HG03520 (cell line): ENCODE data around the gene APOO.
A peak's percentile ranks its signal among the peaks of the same experiment; 100 is the strongest.
"Not testable (repeated sequence)": the region's sequence is repeated elsewhere in the genome, so short reads cannot be mapped to it uniquely, and the experiment has no call there.

Source experiments
- ATAC-seq: cut with Tn5 transposase; IDR thresholded peaks from one replicate; pipeline ENCODE4 v1.9.1; 2021; ENCODE audit warnings: mild to moderate bottlenecking, moderate library complexity; ENCODE audit not compliant: unreplicated experiment

APOO gene

GRCh38 chrX:23904096-23904495, 3.6 kb downstream of the APOO start:
- no peak for ATAC-seq

- no peak for ATAC-seq
Observed at GRCh38 chrX:23902419-23902818, 5.3 kb downstream of the APOO start.

- ATAC-seq = peak; percentile 46
Observed at GRCh38 chrX:23901805-23902204, 5.9 kb downstream of the APOO start.

GRCh38 chrX:23901060-23901459, 6.7 kb downstream of the APOO start:
- ATAC-seq = no peak

- ATAC-seq = no peak
Observed at GRCh38 chrX:23900220-23900797, 7.4 kb downstream of the APOO start.

GRCh38 chrX:23898412-23898959, 9.3 kb downstream of the APOO start:
- ATAC-seq = no peak

DNA sequence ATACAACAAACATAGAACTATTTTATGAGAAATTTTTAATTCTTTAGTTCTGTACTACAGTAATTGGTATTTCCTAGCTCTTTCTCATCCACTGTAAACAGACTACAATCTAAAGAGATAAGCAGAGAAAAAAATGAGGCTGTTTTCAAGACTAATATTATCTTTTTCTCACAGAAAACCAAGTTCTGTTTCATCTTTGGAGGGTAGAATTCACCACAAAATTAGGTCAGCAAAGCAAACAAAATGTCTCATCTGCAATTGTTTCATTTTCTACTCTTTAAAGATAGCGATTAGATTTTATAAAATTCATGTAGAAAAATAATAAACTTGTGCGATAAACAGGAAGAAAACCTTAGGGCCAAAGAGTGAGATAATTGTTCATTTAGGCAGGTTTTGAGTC, 10.8 kb downstream of the APOO start:
- ATAC-seq = no peak

GRCh38 chrX:23896539-23896938, 11.2 kb downstream of the APOO start:
- not testable (repeated sequence) for ATAC-seq

GRCh38 chrX:23894993-23895392, 12.7 kb downstream of the APOO start:
- ATAC-seq = not testable (repeated sequence)

DNA sequence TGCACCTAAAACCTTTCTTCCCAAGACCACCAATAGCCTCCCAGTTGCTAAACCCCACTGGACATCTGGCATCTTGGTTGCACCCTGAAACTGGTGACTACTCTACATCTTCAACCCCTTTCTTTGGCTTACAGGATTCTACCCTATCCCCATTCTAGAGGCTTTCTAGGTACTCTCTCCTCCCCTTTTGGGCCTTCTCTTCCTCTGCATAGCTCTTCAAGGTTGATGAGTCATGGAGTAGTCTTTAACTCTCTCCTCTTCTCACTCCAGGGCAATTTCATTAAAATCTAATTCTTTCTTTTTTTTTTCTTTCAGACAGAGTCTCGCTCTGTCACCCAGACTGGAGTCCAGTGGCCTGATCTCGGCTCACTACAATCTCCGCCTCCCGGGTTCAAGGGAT, 16.8 kb downstream of the APOO start:
- ATAC-seq = no peak

DNA sequence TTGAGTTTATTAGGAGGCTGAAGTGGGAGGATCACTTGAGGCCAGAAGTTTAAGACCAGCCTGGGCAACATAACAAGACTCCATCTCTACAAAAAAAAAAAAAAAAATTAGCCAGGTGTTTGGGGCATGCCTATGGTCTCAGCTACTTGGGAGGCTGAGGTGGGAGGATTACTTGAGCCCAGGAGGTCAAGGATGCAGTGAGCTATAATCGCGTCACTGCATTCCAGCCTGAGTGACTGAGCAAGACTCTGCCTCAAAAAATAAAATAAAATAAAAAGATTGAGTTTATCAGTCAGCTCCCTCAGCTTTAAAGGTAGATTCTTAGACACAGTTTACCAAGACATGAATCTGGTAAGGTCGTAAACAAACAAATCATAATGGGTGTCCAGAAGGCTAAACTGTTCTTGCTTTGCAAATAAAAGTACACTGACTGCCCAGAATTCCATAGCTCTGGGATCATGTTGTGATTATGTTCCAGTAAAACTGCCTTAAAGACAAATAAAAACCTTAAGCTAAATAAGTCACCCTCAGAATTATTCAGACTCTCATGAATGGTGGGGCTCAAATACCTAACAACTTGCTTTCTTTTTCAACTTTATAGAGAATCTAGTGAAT, 18.7 kb downstream of the APOO start:
- no peak for ATAC-seq

- ATAC-seq = no peak
Observed at GRCh38 chrX:23887918-23888317, 19.8 kb downstream of the APOO start.

DNA sequence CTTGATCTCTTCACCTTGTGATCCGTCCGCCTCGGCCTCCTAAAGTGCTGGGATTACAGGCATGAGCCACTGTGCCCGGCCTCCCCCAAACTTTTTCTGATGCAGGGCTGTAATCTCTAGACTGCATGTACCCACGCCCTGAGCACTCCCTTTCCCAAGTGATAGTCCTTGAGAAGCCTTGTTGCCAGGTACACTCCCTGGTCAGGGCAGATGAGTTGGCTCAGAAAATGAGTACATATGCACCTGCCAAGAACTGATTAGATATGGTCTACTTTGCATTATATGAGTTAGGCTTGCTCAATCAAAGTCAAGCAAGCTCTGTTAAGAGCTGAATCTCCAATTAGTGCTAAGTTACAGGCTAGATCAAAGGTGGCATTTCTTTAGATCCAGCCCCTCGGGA, 20.3 kb downstream of the APOO start:
- ATAC-seq = no peak

- no peak for ATAC-seq
Observed at GRCh38 chrX:23885803-23886202, 21.9 kb downstream of the APOO start.

DNA sequence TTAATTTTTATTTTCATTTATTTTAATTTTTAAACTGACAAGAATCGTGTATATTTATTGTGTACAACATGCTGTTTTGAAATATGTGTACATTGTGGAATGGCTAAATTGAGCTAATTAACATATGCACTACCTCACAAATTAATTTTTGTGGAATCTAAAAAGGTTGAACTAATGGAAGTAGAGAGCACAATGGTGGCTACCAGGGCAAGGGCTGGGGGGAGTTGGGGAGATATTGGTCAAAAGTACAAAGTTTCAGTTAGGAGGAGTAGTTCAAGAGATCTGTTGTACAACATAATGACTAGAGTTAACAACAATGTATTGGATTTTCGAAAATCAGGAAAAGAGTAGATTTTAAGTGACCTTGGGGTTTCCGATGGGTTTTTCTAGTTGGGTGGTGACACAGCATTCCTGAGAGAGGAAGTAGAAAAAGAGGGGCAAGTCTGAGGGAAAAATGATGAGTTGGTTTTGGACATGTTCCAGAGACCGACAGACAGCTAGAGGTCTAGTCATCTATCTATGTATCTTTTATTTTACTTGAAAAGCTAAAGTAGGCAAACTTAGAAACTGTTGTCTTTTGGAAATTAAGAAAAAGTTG, 23.2 kb downstream of the APOO start:
- ATAC-seq = no peak

DNA sequence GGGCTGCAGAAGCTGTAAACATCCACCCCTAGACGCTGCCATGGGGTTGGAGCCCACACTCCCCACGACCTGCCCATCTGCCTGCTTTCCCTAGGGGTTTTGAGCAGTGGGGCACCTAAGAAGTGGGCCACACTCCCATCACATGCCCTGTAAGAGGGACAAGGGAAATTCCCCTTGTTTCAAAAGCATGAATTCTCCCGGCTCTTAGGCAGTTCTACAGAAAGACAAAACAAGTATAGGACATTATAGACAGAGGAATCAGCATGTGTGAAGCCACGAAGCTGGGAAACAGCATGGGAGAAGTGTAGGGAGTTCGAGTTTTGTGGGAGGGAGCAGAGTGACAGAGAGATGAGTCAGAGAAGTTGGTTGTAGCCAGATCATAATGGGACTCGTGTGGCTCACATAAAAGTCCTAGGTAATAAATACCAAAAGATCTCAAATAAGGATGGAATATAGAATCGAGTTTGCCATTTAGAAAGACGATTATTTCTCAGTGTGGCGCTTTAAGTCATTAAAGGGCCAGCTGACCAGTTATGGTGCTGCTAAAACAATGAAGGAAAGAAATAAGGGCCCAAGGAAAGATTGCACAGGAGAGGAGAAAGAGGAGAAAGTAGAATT, 23.9 kb downstream of the APOO start:
- ATAC-seq = no peak

DNA sequence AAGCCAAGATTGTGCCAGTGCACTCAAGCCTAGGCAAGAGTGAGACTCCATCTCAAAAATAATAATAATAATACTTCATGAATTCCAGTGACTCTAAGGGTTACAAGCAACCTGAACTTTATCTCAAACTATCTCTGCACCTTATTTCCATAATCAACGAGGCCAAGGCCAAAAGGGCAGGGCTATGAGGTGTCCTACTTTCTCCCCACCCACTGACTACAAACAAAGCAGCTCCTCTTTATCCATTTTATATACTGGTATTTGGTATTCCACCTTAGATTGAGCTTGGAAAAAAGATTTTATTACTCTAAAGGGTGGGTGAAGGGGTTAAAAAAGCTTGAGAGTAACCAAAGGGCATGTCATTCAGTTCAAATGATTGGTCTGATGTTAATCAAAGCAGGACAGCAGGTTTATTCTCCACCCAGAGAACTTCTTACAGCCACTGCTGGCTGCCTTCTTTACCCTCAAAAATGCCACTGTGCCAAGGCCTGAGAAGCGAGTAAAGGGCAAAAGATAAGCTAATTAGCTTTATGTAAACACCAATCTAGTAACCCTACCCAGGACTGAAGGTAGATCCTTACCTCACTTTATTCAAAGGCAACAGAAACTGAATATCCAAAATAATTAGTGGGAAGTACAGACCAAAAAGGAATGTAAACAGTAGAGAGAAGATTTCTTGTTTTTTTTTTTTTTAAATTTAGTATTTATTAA, 28.2 kb downstream of the APOO start:
- no peak for ATAC-seq

GRCh38 chrX:23871905-23872546, 35.7 kb downstream of the APOO start:
- ATAC-seq = no peak

DNA sequence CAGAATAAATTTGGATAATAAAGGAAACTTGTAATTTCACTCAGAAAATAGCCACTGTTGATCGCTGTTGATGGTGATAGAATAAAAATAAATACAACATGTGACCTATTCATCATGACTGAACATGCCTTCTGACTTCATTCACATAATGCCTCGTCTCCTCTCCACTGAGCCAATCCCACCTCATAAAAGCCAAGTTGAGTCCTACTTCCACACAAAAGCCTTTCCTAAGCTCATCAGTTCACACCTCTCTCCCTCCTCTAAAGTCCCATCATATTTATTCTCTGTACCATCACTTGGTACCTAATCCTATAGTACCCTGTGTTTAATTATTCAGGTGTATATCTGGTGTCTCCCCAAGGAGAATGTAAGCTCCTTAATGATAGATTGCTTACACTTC, 37.7 kb downstream of the APOO start:
- ATAC-seq = no peak

GRCh38 chrX:23864742-23865326, 42.9 kb downstream of the APOO start:
- no peak for ATAC-seq
